HG03108 (cell line): Measurements from ENCODE around the gene OR51F1.
"Not testable (repeated sequence)": the region's sequence is repeated elsewhere in the genome, so short reads cannot be mapped to it uniquely, and the experiment has no call there.

Source experiments
- ATAC-seq: cut with Tn5 transposase; IDR thresholded peaks from one replicate; pipeline ENCODE4 v1.9.1; 2021; ENCODE audit warnings: moderate library complexity; ENCODE audit not compliant: unreplicated experiment

The OR51F1 gene

GRCh38 chr11:4769838-4770237 lies at the start of gene OR51F1:
TSS of gene OR51F1 (minus strand) at chr11:4769938. CDS start at chr11:4769938, 0 bp downstream.
- ATAC-seq: no peak

GRCh38 chr11:4809246-4809645 lies 39.5 kb upstream of the OR51F1 start:
- ATAC-seq: no peak

DNA sequence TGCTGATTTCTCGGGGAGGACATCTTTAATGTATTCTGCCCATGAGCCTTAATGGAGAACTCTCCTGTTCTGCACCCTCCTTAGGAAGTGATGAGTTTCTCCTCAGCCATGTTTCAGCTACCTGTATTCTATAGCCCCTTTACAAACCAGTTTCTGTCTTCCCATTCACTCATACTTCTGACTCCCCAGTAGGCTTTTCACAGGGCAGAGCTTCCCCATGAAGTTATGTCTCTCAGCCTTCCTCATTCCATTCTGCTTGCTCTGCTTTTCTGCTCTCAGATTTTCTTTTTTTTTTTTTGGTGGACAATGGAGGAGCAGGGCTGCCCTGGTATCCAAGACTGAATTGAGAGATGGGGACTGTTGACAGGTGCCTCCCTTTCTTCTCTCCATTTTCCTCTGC lies 38.7 kb upstream of the OR51F1 start:
- no peak for ATAC-seq

DNA sequence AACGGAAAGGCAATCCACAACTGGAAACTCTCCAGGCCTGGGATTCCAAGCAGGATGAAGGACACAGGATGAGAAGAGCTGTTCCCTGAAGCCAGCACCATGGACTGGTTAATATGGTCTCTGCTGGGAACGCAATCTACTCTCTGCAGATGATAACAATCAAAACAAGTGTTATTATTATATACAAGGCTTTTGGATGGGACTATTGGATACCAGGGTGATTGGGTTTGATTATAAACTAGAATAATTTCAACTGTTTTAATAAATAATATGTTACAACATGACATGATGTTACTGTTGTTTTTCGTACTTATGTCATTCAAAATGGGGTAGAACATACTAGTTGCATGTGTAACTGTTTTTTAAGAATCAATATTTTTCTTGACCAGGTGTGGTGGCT lies 34.5 kb upstream of the OR51F1 start, which contains the start of gene OR52R1:
OR52R1 (minus strand) TSS at position 101 of the 400 bp plus-strand sequence; CDS start at position 101, 0 bp downstream.
- ATAC-seq: no peak

- not testable (repeated sequence) for ATAC-seq
Observed at GRCh38 chr11:4801316-4801715, 31.6 kb upstream of the OR51F1 start.

- ATAC-seq: no peak
Observed at GRCh38 chr11:4798427-4799183, 28.9 kb upstream of the OR51F1 start.

DNA sequence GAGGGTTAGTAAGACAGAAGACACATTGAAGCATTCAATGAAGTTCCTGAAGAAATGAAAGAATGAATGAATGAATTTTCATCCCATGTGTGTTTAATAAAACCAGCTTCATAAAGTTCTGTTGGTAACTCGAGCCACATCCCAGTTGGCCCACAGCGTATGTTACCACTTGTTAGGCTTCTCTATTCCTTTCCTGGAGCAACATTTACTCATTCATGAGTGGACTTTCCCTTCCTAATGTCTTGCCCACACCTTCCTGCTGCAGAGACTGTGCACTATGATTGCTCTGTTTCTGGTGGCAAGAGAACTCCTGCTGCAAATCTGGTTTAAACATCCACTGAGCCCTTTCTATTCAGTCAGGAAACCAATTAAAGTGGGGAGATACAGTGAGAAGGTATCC lies 27.5 kb upstream of the OR51F1 start:
- ATAC-seq: no peak

DNA sequence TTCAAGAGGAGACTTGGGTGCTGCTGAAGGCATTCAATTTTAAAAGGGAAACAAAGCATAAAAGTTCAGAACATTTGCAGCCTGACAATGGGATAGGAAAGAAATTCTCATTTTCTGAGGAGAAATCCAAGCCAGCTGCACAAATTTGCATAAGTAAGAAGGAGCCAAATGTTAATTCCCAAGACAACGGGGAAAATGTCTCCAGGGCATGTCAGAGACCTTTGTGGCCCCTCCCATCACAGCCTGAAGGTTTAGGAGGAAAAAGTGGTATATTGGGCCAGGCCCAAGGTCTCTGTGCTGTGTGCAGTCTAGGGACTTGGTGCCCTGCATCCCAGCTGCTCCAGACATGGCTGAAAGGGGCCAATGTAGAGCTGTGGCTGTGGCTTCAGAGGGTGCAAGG lies 12.7 kb upstream of the OR51F1 start:
- ATAC-seq: no peak

- ATAC-seq: no peak
Observed at GRCh38 chr11:4768094-4768493, 1.6 kb downstream of the OR51F1 start.

GRCh38 chr11:4766420-4767043 lies 3.2 kb downstream of the OR51F1 start:
- ATAC-seq: no peak

- ATAC-seq: no peak
Observed at GRCh38 chr11:4763096-4763495, 6.6 kb downstream of the OR51F1 start.

DNA sequence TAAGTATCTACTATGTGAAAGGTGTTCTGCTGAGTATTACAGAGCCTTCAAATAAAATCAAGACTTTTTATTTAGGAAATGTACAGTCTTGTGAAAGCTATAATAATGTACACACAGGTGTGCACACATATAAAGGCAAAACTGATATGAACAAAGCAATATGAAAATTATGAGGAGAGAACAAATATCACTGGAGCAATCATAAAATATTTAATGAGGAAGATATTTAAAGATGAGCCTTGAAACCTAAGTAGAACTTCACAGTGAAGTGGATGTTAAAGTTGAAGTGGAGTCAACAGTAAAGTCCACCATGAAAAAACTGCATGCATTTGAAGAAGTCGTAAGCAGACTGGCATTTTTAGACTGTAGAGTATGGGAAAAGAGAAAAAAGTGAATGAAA lies 18.5 kb downstream of the OR51F1 start:
- no peak for ATAC-seq

DNA sequence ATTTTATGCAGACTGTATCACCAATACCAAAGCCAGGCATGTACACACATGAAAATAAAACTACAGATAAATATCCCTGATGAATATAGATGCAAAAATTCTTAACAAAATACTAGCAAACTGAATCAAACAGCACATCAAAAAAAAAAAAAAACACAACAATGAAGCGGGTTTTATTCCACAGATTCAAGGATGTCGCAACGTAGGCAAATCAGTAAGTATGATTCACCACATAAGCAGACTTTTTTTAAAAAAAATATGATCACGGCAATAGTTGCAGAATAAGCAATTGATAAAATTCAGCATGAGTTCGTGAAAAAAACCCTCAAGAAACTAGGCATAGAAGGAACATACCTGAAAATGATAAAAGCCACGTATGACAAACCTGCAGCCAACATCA lies 21.3 kb downstream of the OR51F1 start:
- ATAC-seq: no peak

DNA sequence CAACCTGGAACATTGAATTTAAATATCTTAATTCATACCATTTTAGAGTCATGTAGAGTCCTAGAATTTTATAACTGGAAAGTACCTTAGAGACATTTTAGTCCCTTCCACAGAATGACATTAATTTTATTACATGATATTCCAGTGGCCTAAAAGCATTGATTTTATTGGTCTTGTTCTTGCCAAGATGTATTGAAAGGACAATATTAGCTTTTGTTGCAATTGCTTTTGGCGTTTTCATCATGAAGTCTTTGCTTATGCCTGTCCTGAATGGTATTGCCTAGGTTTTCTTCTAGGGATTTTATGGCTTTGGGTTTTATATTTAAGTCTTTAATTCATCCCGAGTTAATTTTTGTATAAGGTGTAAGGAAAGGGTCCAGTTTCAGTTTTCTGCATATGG lies 29.0 kb downstream of the OR51F1 start:
- ATAC-seq: no peak

DNA sequence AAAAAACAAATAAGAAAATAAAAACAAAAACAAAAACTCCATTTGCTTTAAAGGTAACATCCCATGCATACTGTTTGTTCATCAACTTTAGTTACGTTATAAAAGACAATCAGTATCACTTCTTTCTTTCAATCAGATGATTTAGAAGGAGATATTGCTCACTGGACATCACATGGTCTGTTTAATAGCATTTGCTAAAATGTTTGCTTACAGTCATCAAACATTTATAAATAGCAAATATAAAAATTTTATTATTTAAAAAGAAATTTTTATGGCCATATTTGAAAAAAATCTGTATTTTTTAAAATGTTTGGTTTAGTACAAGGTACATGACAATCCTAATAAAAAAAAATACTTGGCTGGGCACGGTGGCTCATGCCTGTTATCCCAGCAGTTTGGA lies 42.6 kb downstream of the OR51F1 start:
- no peak for ATAC-seq

DNA sequence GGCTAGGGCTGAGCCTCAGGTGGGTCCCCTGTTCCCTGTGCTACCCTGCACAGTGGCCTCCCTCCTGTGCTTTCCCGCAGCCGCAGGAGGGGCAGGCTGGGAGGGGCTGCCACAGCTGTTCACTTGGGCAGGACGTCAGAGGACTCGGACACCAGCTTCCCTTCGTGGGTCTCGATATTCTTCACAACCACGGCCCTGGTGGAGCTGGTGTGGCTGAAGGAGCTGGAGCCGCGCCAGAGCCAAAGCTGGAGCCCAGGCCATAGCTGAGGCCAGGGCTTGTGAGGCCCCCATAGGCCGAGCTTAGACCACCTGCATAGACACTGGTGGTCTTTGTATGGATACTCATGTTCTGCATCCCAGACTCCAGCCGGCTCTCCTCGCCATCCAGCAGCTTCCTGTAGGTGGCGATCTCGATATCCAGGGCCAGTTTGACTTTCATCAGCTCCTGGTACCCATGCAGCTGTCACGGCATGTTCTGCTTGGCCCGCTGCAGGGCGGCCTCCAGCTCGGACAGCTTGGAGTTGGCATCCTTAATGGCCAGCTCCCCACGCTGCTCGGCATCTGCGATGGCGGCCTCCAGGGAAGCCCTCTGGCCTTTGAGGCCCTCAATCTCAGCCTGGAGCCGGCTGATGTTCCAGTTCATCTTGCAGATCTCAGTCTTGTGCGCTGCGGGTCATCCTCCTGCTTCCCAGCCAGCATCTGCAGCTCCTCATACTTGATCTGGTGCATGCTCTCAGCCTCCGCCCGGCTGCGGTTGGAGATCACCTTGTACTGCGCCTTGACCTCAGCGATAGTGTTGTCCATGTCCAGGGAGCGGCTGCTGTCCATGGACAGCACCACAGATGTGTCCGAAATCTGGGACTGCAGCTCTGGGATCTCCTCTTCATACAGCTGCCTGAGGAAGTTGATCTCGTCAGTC lies 46.9 kb downstream of the OR51F1 start:
- not testable (repeated sequence) for ATAC-seq
